Left cardiac atrium (tissue), 4 donors: ENCODE results near the gene CRB2. TPM values are rescaled to one million over a fixed set of nuclear protein-coding genes. Genes with fewer than 3 reads are reported as not detected.
"Not testable (repeated sequence)": the region's sequence is repeated elsewhere in the genome, so short reads cannot be mapped to it uniquely, and the experiment has no call there.

Source experiments
- ATAC-seq, 2 donors: fragments of 200-7000 bp; cut with Tn5 transposase; one replicate each; pipeline ENCODE4 v1.9.1; 2020; ENCODE audit warnings: mild to moderate bottlenecking in 2 of 2, moderate library complexity in 2 of 2
- DNase-seq: peaks from one replicate; pipeline ENCODE4 v3.0.0-alpha.2; 2020
- intact Hi-C, 2 donors: fragments of 100-400 bp; cut with DNase I; formaldehyde crosslinking; loops; one replicate each; pipeline versions ENCODE4 v1.14.1 to v1.15.1; 2022 to 2023
- total RNA-seq, 2 donors: library from RNA; stranded (reverse); fragmentation: NEBNext Ultra II Directional; extraction: Animal tissue kit (Norgen Biotek cat#: 25700); gene quantifications; one replicate each; pipeline ENCODE4 v1.2.1, GENCODE V29; 2021
- donor health status: DM: no; HTN: yes; CAD: no.
- donor health status: DM: no; HTN: yes; CAD: no; lungs with severe emphysema.
- donor health status: DM: yes; HTN: yes; CAD: no.
- donor health status: Dilated cardiomyopathy.

The CRB2 gene
- total RNA-seq, 2 donors from 2014 or later = 1.3 to 2.2 TPM

DNA sequence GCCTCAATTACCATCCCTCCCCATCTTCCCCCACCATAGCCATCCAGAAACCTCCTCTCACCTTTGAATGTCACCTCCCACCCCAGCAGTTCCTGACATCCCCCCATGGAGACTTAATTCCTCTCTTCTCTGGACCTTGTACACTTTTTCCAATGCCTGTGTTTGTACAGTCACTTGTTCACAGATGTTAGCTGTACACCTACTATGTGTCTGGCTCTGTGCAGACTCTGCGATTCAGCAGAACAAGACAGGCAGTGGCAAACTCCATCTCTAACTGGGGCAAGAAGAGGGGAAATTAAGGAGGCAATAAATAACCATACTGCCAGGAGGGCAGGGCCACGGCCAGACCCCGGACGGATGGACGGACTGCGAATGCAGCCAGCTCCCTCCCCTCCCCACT, 29.8 kb upstream of the CRB2 start:
- intact Hi-C loops = no loop called here
- DNase-seq (no peak), ATAC-seq (no peak)

GRCh38 chr9:123326662-123327093, 29.3 kb upstream of the CRB2 start:
- ATAC-seq (no peak), DNase-seq (no peak)
- intact Hi-C loops = no loop called here

- ATAC-seq = peak in 1 of 2 donors; percentile 31
- no peak for DNase-seq
- intact Hi-C loops = no loop called here
Observed at GRCh38 chr9:123327697-123328100, 28.3 kb upstream of the CRB2 start.

GRCh38 chr9:123329329-123329955, 26.6 kb upstream of the CRB2 start:
- no peak for DNase-seq
- intact Hi-C loops = no loop called here
- ATAC-seq = peak in 1 of 2 donors; percentile 35

DNA sequence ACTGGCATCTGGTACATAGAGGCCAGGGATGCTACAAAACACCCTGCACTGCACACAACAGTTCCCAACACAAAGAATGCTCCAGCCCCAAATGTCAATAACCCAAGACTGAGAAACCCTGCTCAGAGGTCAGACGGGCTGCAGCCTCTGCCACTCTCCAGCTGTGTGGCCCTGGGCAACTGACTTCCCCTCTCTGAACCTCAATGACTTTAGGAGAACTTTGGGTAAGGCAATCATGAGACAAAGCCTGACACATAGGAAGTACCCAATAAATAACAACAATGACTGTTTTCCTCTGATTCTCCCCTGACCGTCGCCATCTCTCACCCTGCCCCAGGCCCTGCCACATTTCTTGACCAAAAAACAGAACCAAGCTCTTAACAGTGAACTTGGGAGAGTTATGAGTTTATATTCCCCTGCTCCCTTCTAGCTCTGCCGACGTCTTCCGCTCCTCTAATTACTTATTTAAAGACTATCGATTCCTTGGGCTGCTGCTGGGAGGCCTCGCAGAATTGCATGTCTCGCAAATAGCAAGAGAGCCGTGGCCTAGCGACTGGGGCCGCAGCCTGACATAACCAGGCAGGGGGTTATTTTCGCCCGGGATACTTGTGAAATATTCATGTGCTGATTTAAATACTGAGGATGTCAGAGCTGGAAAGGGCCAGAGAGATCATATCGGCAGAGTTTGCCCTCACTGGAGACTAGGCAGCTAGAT, 24.5 kb upstream of the CRB2 start:
- no peak for ATAC-seq
- intact Hi-C loops = no loop called here
- no peak for DNase-seq

DNA sequence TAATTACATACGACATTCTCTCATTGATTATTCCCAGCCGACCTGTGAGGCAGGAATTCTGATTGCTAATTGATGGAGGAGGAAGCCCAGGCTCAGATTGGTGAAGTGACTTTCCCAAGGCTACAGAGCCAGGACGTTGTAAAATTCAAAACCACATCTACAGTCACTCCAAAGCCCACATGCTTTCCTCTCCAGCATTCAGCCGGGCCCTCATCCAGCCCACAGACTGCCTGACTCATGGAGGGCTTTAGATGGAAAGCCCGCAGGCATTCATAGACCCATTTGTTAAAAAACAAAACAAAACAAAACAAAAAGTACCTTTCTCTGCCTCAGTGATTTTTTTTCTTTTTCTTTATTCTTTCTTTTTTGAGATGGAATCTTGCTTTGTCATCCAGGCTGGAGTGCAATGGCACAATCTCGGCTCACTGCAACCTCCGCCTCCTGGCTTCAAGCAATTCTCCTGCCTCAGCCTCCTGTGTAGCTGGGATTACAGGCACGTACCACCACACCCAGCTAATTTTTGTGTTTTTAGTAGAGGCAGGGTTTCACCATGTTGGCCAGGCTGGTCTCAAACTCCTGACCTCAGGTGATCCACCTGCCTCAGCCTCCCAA, 22.8 kb upstream of the CRB2 start:
- intact Hi-C loops, DNase-seq, ATAC-seq: not testable (repeated sequence)

DNA sequence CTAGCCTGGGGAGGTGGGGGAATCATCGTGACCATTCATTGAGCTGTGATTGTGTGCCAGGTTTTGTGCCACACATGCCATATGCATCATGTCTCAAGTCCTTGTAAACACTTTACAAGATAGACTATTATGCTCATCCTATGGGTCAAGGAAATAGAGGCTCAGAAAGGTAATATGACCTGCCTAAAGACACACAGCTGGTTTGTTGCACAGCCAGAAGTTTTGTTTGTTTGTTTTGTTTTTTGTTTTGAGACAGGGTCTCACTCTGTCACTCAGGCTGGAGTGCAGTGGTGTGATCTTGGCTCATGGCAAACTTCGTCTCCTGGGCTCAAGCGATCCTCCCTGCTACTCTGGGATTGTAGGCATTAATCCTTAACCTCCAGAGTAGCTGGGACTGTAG, 21.4 kb upstream of the CRB2 start:
- ATAC-seq (no peak), DNase-seq (no peak)
- intact Hi-C loops = no loop called here

GRCh38 chr9:123335193-123335985, 20.6 kb upstream of the CRB2 start:
- ATAC-seq (peak in 1 of 2 donors; percentile 54), DNase-seq (no peak)
- intact Hi-C loops = no loop called here

DNA sequence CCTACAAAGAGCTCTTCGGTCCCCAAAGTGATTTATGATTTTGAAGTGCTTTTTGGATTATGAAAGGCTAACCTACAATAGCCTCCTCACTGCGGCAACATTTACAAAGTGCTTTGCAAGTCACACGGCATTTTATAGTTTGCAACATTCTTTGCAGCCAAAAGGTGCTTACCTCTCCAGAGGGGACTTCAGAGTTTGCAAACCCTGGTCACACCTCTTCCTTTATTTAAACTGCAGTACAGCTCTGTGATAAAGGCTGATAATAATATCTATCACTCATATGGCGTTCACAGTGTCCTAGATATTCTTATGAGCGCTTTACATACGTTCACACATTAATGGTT, 20.0 kb upstream of the CRB2 start:
- intact Hi-C loops = no loop called here
- DNase-seq = no peak
- no peak for ATAC-seq

DNA sequence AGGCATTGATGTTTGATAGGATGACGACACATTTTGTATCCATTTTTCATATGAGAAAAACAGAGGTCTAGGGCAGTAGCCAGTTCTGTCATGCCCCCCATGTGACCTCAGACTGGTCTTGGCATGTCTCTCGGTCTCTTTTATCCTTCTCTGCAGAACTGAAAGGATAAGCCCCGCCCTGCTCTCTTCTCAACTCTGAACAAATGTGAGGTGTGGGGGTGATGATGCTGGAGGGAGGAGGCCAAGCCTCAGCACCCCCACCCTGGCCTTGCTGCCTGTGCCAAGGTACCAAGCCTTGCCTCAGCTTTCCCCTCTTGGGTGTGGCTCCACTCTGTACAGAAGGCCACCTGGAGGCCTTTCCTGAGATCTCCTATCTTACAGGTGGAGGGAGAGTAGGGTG, 19.5 kb upstream of the CRB2 start:
- intact Hi-C loops = no loop called here
- DNase-seq = no peak
- ATAC-seq = no peak

DNA sequence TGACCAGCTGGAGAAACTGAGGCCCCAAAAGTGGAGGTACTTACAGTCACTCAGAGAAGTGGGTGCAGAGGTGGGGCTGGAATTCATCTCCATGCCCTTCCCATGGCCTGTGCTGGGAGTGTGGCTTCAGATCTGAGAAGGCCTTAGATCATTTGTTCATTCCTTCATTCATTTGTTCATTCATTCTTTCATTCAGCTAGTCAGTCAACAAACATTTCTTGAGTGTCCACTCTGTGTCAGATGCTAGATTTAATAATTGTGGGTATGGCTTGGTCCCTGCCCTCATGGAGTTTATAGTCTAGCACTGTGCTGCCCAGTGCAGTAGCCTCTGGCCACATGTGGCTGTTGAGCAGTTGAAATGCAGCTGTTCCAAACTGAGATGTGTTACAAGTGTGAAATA, 19.0 kb upstream of the CRB2 start:
- DNase-seq = no peak
- no peak for ATAC-seq
- intact Hi-C loops = no loop called here

DNA sequence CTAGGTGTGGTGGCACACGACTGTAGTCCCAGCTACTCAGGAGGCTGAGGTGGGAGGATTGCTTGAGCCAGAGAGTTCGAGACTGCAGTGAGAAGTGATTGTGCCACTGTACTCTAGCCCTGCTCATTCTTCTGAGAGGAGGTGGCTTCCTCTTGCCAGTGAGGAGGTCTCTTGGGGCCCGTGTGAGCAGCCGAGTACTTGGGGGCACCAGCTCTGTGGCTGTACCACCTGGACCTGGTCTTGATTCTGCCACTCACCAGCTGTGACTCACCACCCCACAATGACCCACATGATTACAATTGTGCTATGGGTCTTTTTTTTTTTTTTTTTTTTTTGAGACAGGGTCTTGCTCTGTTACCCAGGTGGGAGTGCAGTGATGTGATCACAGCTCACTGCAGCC, 18.0 kb upstream of the CRB2 start:
- no peak for ATAC-seq
- intact Hi-C loops = no loop called here
- no peak for DNase-seq

GRCh38 chr9:123338710-123339665, 17.0 kb upstream of the CRB2 start:
- intact Hi-C loops = no loop called here
- peak; percentile 67 to 77 for ATAC-seq
- peak; percentile 46 for DNase-seq

- intact Hi-C loops = loop anchor here (5.0 to 10.0 kb wide), 2 partner anchors 73 to 245 kb away; partner anchors contain the start of gene STRBP (in 1 of the 2)
- no peak for DNase-seq
- peak; percentile 43 to 73 for ATAC-seq
Observed at GRCh38 chr9:123339666-123340510, 16.1 kb upstream of the CRB2 start.

DNA sequence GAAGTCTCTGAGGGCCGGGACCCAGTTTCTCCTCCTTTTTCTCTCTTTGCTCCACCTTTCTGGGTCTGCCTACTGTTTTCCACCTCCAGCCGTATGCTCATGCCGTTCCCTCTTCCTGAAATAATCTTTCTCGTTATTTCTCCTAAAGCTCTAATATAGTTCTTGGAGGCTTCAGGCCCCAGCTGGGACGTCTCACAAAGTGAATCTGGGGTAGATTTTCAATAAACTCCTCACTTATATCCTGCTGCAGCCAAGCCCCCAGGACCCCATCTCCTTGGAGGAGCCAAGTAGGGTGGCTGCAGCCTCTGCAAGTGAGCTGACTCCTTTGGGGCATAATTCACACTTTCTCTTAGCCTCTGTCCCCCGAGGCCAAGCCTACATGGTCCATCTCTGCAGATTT, 14.2 kb upstream of the CRB2 start:
- no peak for ATAC-seq

DNA sequence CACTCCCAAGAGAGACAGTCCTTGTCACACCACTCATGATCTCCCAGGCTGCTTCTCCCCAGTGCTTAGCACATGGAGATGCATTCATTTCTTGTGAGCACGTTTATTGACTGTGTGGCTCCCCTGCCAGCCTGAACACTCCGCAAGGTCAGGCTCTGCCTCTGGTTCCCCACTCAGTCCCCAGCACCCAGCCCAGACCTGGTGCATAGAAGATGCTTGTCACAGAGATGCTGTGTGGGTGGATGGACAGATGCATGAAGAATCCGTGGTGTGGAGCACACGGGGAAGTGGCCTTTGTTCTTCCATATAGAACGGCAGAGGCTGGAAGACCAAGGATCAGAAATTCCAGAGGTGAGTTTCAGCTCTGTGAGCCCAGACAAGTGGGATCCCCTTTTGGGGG, 13.8 kb upstream of the CRB2 start:
- intact Hi-C loops = loop anchor here (5.0 to 10.0 kb wide), 2 partner anchors 75 to 247 kb away; partner anchors contain the start of gene STRBP (in 1 of the 2)

More for the DNA sequence above, 14.2 kb upstream of the CRB2 start:
- intact Hi-C loops = loop anchor here (5.0 to 10.0 kb wide), 2 partner anchors 75 to 247 kb away; partner anchors contain the start of gene STRBP (in 1 of the 2)
- DNase-seq = no peak

DNA sequence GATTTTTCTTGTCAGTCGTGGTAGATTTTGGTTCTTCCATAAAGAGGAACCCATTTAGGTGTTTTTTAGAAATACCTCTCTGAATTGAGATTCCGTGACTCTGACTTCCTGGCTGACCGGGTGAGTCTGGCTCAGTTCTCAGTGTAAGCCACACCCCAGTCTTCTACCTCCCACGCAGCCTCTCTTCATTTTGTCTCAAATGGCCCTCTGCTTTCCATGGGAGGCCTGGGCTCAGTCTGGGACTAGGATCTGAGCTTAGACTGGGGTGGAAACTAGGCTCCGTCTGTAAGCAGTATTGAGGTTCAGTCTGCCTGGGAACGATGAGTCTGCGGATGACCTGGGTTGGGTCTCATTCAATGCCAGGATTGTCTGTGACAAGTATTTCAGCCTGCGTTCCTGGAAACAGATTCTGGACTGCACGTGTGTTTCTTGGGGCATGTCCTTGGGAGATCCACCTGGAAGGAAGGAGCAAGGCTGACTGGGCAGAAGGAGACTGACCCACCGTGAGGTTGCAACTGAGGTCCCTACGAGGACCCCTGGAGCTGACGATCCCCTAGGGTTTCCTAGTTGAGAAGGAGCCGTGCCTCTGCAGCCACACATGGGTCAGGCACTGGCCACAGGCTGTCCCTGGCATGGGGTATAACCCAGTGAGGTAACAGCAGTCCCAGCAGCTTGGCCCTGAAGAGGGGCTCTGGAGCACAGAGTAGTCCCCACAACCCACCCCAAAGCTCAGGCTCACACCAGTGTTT, 12.4 kb upstream of the CRB2 start:
- ATAC-seq (peak in 1 of 2 donors; percentile 3), DNase-seq (no peak)
- intact Hi-C loops = loop anchor here (5.0 to 10.0 kb wide), 2 partner anchors 76 to 249 kb away; partner anchors contain the start of gene STRBP (in 1 of the 2)

More for the DNA sequence above, 13.8 kb upstream of the CRB2 start:
- DNase-seq (no peak), ATAC-seq (no peak)
